Measurements from ENCODE around the gene CST4.

CST4 gene

DNA sequence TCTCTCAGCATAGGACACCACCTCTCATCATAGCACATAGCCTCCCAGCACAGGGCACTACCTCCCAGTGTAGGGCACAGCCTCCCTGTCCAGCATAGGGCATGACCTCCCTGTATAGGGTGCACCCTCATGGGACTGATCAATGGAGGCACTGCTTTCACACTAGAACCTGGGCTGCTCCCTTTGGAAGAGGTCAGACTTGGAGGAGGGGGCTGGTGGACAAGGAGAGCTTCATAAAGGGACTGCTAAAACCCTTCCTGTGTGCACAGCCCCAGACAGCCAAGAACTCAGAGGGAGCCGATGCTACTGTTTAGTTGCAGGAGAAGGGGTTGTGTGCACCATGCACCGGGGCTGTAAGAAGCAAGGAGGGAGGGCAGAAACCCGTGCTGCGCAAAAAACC lies 21.9 kb upstream of the CST4 start:
- TF ChIP-seq ZBTB7A (IDR thresholded peaks at IDR 0.05; ENCODE audit: low read depth) (no peak), FOXM1 (IDR thresholded peaks at IDR 0.05; ENCODE audit: borderline replicate concordance, low read depth) (no peak), EGR1 (IDR thresholded peaks at IDR 0.05) (no peak)

DNA sequence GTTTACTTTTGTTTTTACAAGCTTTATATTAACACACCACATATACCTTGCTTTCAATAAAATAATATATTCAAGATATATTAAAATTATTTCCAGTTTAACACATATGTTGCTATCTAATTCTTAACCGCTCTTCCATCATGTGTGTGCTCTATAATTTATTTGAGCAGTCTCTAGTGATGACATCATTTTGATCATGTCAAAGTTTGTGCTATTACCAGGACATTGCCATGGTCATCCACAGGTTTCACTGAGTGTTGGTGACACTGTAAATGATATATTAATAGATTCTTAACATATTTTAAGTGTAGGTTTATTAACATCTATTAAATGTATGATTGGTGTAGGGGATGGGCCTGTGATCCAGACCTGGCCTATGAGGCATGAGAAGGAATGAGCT lies 17.1 kb upstream of the CST4 start:
- TF ChIP-seq RAD21 (IDR thresholded peaks at IDR 0.05; ENCODE audit: low read depth) (no peak), ZBTB7A (IDR thresholded peaks at IDR 0.05; ENCODE audit: low read depth) (no peak), CREB1 (IDR thresholded peaks at IDR 0.05; ENCODE audit: low read depth) (no peak), FOXM1 (IDR thresholded peaks at IDR 0.05; ENCODE audit: borderline replicate concordance, low read depth) (no peak), EP300 (IDR thresholded peaks at IDR 0.05; ENCODE audit: borderline replicate concordance) (no peak), TAF1 (IDR thresholded peaks at IDR 0.05; ENCODE audit: low read depth) (no peak), NFIC (IDR thresholded peaks at IDR 0.05) (no peak), TEAD4 (IDR thresholded peaks at IDR 0.05) (no peak)
- TF ChIP-seq, protein P1, sequence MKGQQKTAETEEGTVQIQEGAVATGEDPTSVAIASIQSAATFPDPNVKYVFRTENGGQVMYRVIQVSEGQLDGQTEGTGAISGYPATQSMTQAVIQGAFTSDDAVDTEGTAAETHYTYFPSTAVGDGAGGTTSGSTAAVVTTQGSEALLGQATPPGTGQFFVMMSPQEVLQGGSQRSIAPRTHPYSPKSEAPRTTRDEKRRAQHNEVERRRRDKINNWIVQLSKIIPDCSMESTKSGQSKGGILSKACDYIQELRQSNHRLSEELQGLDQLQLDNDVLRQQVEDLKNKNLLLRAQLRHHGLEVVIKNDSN (IDR thresholded peaks at IDR 0.05), result no peak
- TF ChIP-seq, protein P2, sequence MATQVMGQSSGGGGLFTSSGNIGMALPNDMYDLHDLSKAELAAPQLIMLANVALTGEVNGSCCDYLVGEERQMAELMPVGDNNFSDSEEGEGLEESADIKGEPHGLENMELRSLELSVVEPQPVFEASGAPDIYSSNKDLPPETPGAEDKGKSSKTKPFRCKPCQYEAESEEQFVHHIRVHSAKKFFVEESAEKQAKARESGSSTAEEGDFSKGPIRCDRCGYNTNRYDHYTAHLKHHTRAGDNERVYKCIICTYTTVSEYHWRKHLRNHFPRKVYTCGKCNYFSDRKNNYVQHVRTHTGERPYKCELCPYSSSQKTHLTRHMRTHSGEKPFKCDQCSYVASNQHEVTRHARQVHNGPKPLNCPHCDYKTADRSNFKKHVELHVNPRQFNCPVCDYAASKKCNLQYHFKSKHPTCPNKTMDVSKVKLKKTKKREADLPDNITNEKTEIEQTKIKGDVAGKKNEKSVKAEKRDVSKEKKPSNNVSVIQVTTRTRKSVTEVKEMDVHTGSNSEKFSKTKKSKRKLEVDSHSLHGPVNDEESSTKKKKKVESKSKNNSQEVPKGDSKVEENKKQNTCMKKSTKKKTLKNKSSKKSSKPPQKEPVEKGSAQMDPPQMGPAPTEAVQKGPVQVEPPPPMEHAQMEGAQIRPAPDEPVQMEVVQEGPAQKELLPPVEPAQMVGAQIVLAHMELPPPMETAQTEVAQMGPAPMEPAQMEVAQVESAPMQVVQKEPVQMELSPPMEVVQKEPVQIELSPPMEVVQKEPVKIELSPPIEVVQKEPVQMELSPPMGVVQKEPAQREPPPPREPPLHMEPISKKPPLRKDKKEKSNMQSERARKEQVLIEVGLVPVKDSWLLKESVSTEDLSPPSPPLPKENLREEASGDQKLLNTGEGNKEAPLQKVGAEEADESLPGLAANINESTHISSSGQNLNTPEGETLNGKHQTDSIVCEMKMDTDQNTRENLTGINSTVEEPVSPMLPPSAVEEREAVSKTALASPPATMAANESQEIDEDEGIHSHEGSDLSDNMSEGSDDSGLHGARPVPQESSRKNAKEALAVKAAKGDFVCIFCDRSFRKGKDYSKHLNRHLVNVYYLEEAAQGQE (IDR thresholded peaks at IDR 0.05; ENCODE audit: low read depth), result no peak

DNA sequence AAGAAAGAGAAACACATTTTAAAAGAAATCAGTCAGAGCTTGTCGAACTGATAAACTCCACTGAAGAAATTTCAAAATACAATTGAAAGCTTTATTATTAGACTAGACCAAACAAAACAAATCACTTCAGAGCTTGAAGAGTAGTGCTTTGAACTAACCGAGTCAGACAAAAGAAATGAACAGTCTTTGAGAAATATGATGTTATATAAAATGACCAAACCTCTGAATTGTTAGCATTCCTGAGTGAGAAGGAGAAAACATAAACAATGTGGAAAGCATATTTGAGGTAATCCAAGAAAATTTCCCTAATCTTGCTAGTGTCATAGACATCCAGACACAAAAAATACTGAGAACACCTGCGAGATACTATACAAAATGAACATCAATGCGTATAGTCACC lies 13.2 kb upstream of the CST4 start:
- TF ChIP-seq, protein P1 (IDR thresholded peaks at IDR 0.05), result no peak
- no peak for TF ChIP-seq RAD21 (IDR thresholded peaks at IDR 0.05; ENCODE audit: low read depth)
- TF ChIP-seq CREB1 (IDR thresholded peaks at IDR 0.05; ENCODE audit: low read depth), result no peak
- TF ChIP-seq, protein P2 (IDR thresholded peaks at IDR 0.05; ENCODE audit: low read depth), result no peak
- no peak for TF ChIP-seq NFIC (IDR thresholded peaks at IDR 0.05)
- TF ChIP-seq TAF1 (IDR thresholded peaks at IDR 0.05; ENCODE audit: low read depth), result no peak
- TF ChIP-seq, protein P3, sequence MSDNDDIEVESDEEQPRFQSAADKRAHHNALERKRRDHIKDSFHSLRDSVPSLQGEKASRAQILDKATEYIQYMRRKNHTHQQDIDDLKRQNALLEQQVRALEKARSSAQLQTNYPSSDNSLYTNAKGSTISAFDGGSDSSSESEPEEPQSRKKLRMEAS (IDR thresholded peaks at IDR 0.05), result no peak
- TF ChIP-seq CEBPB (IDR thresholded peaks at IDR 0.05), result no peak
- no peak for TF ChIP-seq TEAD4 (IDR thresholded peaks at IDR 0.05)
- no peak for TF ChIP-seq TCF12 (IDR thresholded peaks at IDR 0.05; ENCODE audit: low read depth)

DNA sequence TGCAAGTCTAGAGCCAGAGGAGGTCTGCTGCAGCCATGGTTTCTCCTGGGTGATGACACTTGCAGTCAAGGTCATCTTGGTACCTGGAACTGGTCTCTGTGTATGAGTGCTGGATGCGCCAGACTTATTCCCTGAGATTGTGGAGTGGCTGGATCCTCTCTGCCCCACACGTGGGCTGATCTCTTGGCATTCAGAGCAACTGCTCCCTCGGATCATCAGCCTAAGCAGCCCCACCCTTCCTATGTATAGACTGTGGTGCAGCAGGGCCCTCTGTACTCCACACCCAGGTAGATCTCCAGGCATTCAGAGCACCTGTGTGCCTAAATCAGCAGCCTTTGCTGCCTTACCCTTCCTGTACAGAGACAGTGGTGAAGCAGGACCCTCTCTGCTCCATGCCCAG lies 12.1 kb upstream of the CST4 start:
- TF ChIP-seq, protein P1 (IDR thresholded peaks at IDR 0.05), result no peak
- TF ChIP-seq FOXM1 (IDR thresholded peaks at IDR 0.05; ENCODE audit: borderline replicate concordance, low read depth) (no peak), CEBPB (IDR thresholded peaks at IDR 0.05) (no peak), TCF12 (IDR thresholded peaks at IDR 0.05; ENCODE audit: low read depth) (no peak), EP300 (IDR thresholded peaks at IDR 0.05; ENCODE audit: borderline replicate concordance) (no peak), RAD21 (IDR thresholded peaks at IDR 0.05; ENCODE audit: low read depth) (no peak), NFIC (IDR thresholded peaks at IDR 0.05) (no peak), TEAD4 (IDR thresholded peaks at IDR 0.05) (no peak), CREB1 (IDR thresholded peaks at IDR 0.05; ENCODE audit: low read depth) (no peak), EGR1 (IDR thresholded peaks at IDR 0.05) (no peak), ZBTB7A (IDR thresholded peaks at IDR 0.05; ENCODE audit: low read depth) (no peak)
- TF ChIP-seq, protein P3 (IDR thresholded peaks at IDR 0.05), result no peak
- TF ChIP-seq, protein P2 (IDR thresholded peaks at IDR 0.05; ENCODE audit: low read depth), result no peak

DNA sequence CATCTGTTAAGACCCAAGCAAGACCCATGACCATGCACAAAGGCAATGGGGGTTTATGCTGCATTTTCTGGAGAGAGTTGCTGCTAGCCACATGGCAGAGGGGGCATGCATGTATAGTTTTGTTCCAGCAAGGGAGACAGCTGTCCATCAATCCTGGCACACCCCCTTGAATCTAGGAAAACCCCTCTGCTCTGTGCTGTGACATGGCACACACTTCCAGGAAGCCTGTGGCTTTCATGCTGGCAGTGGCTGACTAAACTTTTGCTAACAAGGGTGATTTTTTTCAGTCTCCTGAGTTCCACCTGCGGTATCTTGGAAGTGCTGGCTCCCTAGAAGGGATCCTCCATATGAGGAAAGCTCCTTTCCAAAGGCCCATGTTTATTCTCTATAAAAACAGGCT lies 9.1 kb upstream of the CST4 start:
- no peak for TF ChIP-seq NFIC (IDR thresholded peaks at IDR 0.05)
- TF ChIP-seq RAD21 (IDR thresholded peaks at IDR 0.05; ENCODE audit: low read depth), result no peak
- TF ChIP-seq YY1 (IDR thresholded peaks at IDR 0.05; ENCODE audit: low read depth), result no peak
- TF ChIP-seq CREB1 (IDR thresholded peaks at IDR 0.05; ENCODE audit: low read depth), result no peak
- TF ChIP-seq TCF12 (IDR thresholded peaks at IDR 0.05; ENCODE audit: low read depth), result no peak
- TF ChIP-seq EP300 (IDR thresholded peaks at IDR 0.05; ENCODE audit: borderline replicate concordance), result no peak
- TF ChIP-seq, protein P1 (IDR thresholded peaks at IDR 0.05), result no peak
- no peak for TF ChIP-seq TEAD4 (IDR thresholded peaks at IDR 0.05)
- TF ChIP-seq CEBPB (IDR thresholded peaks at IDR 0.05), result no peak
- TF ChIP-seq, protein P3 (IDR thresholded peaks at IDR 0.05), result no peak
- TF ChIP-seq, protein P2 (IDR thresholded peaks at IDR 0.05; ENCODE audit: low read depth), result no peak
- no peak for TF ChIP-seq EGR1 (IDR thresholded peaks at IDR 0.05)
- TF ChIP-seq TAF1 (IDR thresholded peaks at IDR 0.05; ENCODE audit: low read depth), result no peak
